Stimulated activated CD4-positive, alpha-beta T cell treated with anti-CD3 and anti-CD28 coated beads, Interleukin-2, amount 100 ng/mL, for 4 hours (primary cell): ENCODE measurements around the gene ARID1B.
A peak's percentile ranks its signal among the peaks of the same experiment; 100 is the strongest.

Experiments used
- DNase-seq: peaks from one replicate; pipeline ENCODE4 v3.0.0-alpha.2; 2020; ENCODE audit warnings: low read depth

The ARID1B gene

DNA sequence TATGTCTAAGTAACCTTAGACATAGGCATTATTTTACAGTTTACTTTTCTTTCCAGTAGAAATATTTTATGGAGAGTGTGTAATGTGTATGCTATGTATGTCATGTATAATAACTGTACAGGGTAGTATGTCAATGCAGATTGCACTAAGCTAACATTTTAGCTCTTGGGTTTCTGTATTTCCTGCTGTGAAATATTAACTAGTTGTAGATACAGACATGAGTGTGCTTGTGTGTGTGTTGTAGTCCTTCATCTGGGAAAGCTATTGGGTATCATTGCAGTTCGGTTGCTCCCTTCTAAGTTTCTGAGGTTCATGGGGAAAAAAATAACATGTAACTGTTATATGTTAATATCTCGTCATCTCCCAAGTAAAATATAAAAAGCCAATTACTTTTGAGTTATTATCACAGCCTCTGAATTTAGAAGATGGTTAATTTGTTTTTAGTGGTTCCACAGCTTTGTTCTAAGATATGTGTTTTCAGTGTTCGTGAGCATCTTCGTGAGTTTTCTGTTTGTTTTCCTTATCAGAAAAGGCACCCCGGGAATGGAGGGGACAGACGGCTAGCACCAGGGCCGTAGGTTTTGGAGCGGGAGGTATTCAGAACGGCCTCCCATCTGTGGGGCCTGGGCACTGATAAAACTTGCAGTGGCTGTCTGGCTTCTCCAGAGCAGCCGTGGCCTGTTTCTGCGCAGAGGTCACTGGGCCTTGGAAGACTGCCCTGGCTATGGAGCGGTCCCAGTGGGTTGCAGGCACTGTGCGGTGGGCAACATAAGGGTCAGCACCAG lies 215.0 kb downstream of the ARID1B start:
- DNase-seq, result no peak

DNA sequence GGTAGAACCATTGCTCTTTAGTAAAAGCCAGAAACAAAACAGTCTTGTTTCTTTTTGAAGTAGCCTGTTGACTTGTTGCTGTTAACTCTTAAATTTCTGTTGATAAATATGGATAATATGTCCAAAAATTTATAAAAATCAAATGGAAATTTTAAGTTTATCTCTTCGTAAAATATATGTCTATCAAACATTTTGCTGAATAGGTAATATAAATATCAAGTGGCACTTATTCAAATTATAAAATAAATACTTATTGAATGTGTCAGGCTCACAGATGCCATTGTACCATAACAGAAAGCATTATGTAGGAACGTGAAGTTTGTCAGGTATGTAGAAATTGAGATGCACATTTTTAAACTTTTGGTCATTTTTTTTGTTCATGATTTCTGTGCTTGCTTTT lies 216.5 kb downstream of the ARID1B start:
- no peak for DNase-seq

DNA sequence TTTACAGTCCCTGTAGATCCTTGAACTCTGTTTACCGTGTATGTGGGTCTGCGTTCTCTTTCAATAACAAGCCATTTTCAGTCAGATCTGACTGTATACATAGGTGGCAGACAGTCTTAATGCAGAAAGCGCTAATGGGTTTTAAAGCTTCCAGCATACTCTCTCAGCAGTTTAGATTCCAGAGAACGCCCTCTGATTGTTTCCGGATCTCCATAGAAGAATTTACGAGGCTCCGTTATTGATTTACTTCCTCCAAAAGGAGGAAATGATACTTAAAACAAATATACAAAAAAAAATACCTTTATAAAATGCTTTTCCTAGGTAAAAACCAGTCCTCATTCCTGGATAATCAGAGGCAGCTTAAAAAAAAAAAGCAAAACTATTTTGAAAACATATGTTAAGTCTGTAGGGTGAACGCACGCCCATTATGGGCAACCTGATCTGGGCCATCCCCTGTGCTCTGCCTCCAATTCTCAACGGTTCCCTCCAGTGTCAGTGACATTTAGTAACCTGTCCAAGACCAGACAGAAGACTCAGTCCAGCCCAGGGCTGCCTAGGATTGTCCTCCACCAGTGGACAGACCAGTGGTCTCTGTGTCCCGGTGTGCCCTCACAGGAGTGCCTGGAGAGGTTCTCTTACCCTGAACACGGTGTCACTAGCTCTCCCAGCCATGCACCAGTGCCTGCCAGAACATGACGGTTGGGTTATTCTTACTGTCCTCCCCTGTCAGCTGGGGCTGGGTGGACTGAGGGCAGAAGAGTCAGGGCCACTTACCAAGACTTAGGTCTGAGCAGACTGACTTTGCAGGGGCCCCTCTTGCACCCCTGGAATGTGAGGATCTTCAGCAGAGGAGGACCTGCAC lies 217.3 kb downstream of the ARID1B start:
- no peak for DNase-seq

DNA sequence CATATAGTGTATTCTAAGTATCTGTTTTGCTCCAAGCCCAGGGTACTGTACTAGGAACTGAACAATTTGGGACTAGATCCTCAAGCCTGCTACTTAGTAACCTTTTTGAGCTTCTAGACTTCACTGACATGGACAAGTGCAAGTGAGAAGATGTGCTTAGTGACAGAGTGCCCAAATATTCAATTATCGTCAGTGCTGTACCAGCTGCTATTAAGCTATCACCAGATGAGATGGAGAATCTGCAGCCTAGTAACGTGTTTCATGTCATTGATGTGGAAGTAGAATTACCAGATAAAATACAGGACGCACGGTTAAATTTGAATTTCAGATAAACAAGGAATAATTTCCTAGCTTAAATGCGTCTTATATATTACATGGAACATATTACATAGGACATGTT lies 218.3 kb downstream of the ARID1B start:
- DNase-seq, result no peak

DNA sequence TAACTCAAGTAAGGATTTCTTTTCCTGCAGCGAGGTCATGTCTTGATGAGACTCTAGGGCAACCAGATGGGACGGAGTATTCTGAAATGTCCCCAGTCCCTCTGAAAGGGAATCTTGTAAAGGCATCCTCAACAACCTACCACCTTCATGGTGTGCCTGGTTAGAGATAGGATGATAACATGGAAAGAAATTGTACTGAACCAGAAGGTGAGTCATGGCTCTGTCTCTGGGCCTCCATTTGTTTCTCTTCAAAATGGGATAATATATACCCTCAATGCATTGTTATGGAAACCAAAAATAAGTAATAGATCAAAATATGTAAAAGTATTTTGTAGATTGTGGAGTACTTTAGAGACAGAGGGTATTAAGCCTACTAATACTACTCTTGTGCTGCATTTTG lies 219.1 kb downstream of the ARID1B start:
- no peak for DNase-seq

DNA sequence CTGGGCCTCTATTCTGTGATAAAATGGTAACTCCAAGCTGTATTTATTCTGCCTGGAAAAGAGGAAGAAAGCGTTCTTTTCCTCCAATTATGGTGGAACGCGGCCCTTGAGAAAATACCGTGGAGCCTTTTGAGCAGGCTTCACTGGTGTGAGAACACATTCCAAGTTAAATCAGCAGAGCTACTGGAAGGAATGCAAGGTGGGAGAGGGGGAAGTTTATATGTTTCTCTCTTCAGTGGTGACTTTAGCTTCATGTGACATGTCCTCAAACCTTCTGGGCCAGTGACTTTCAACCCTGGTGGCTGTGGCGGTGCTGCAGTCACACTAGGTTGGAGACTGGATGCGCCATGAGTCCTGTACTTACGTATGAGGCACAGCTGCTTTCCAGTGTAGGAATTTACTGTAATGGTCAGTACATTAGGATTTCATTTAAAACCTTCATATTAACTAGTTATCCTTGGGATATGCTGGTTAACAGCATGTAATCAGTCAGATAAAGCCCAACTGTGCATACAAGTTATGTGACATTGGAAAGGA lies 221.7 kb downstream of the ARID1B start:
- DNase-seq, result no peak

DNA sequence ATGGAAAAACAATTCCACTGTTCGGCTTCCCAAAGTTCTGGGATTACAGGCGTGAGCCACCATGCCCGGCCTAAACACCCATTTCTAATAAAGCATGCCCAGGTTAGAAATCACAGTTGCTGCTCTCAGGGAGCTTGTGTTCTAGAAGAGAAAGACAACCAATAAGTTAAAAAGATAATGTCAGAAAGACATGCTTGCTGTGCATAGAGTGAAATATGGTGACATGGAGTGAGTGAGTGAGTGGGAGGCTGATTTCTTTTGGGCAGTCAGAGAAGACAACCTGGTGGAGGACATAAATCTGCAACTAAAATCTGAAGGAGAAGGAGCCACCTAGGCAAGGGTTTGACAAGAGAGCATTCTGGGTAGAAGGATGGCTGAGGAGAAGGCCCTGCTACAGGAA lies 222.6 kb downstream of the ARID1B start:
- DNase-seq, result no peak

DNA sequence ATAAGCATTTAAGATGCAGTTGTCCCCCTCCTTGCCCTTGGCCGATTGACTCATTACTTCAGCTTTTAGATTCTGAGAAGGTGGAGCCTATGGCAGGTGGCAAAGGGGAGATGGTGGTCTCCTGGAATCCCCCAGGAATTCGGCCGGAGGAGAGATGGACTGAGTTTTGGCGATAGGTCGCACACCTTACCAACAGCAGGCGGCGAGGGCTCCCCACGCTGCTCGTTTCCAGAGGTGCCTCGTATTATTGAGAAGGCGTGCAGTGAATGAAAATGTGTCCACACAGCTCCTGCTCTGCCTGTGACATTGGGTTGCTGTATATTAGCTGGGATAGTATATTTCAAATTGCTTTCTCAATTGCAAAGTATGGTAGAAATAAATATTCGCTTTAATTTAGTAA lies 224.5 kb downstream of the ARID1B start:
- DNase-seq, result no peak

DNA sequence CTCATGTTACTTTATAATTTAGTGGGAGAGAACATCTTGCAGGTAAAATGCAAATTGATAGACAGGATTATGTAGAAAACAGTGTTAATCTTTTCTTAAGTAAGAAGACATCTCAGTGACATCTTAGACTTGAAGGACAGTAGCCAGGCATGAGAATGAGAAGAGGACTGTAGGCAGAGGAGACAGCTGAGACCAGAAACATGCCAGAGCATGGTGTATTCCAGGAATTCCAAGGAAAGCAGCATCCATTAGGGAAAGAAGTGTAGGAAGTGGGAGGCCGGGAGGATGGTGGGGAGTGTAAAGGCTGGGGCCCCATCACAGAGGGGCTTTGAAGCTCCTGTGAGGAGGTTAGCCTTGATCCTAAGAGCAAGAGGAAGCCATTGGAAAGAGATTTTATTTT lies 225.6 kb downstream of the ARID1B start:
- no peak for DNase-seq

DNA sequence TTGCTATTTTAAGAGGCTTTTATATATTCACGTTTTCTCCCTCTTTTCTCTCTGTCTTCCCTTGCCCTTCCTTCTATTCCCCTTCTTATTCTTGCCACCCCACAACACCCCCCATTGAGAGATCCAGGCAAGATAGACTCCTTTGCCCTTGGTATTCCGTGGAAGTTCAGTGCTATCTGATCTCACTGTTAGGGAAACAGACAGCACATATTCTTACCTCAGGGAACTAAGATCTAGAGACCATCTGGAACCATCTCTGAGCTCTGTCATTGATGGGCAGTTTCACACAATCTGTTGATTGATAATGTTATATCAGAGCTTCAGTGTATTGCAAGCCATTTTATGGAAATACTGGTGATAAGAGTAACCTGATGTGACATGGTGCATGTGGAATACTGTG lies 228.8 kb downstream of the ARID1B start:
- no peak for DNase-seq

DNA sequence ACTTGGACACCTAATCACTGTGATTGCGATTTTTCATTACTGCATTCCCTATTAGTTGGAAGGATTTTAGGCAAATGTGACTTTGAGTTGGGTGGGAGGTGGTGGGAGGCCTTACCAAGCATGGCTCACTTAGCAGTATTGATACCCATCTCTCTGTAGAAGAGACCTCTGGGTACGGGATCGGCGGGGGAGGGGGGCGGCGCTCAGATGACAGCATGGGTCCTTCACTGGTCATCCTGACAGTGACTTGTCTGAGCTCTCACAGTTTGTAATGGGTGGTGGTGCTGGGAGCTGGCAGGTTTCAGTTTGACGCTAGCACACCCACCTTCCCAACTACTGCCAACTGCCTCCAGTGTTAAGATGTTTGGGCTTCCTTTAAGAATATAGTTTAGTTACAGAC lies 231.4 kb downstream of the ARID1B start:
- no peak for DNase-seq

DNA sequence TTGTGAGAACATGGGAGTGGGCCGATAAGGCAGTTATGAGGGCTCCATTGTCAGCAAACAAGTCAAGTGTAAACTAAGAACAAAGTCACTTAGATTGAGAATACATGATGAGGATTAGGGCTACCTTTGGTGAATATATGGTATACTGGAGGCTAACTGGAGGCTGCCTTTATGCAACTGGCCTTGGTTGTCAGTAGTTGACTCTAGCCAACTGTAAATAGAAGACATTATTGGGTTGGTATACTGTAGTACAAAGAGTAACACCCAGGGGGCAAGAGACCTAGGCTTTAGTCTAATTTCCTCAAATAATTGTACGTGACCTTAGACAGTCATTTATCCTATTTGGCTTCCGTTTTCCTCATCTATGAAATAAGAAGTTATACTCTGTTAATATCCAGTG lies 235.2 kb downstream of the ARID1B start:
- DNase-seq, result no peak

DNA sequence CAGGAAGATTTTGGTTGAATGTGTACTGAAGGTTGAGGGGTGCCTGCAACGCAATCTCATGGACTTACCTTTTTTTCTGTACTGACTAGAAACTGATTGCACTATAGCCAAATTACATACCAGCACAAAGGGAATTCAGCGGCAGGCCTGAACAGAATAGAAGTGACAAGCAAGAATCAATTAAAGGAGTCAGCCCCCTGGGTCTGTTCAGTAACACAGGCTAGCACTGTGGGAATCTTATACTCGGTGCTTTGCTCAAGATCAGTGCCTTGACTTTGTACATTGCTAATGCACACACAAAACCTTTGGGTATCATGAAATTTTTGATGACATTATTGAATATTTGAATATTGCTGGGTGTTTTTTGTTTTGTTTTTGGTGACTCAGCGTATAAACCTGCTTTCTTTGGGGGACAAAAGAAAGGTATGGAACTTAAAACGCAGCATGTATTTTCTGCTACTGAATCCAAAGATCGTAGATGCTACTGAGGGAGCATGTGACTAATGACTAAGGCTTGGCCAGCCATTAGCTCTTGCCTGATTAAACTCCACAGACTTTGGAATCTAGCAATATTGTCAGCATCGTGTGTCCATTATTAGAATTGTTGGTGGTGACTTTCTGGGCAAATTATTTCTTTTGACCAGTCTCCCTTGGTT lies 236.6 kb downstream of the ARID1B start:
- DNase-seq, result no peak

DNA sequence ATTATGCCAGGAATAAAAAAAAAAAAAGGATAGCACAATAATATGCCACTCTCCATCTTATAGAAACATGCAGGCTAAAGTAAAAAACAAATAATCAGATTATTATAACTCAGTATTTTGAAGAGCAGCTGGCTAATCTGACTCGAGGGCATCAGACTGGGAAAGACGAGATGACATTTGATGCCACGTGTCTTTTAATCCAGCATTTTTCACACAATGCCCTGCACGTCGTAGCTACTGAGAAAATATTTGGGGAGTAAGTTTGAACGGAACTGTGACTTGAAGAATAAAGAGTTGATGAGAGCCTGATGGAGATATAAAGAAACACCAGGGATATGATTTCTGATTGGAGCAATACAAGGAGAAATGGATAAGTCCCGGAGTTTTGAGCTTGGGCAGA lies 237.7 kb downstream of the ARID1B start:
- no peak for DNase-seq

DNA sequence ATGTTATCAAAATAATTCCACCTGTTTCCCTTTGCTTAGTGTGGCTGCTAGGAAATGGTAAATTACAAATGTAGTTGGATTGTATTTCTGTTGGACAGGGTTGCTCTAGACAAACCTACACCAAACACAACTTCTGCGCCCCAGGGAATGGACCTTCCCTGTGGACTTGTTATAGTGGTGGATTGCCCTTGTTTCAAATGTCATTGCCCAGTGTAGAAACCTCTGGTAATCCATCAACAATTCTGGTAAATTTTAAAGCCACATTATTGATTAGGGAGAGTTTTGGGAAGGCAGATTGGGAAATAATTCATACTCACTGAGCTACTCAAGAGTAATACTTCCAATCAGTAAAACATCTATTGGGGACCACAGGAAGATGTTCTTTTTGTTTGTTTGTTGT lies 239.8 kb downstream of the ARID1B start:
- DNase-seq, result no peak

DNA sequence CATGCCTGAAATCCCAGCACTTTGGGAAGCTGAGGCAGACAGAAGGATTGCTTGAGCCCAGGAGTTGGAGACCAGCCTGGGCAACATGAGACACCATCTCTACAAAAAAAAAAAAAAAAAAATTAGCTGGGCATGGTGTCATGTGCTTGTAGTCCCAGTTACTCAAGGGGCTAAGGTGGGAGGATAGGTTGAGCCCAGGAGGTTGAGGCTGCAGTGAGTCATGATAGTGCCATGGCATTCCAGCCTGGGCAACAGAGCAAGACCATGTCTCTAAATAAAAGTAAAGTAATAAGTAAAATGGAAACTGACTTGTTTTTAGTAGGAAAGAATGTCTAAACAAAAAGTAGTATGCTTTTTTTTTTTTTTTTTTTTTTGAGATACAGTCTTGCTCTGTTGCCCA lies 240.7 kb downstream of the ARID1B start:
- DNase-seq, result no peak

DNA sequence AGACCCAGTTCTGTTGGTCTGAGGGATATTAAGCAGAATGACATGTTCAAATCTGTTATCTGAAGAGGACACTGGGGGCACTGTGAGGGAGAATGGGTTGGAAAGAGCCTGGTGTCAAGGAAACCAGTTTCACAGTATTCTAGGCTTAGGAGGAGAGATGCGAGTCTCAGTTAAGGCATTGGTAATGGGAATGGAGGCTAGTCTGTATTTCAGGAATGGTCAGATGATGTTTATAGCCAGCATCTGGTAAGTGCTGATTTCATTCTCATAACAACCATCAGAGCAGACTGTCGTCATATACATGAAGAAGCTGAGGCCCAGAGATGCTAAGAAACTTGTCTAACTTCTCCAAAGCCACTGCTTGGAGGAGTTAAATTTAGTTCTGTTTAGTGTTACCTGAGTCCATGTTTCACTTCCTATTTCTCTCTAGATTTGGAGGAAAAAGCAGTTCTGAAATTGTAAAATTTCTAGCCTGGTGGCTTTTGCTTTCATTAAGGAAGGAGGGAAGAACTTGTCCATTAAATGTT lies 242.0 kb downstream of the ARID1B start:
- no peak for DNase-seq

DNA sequence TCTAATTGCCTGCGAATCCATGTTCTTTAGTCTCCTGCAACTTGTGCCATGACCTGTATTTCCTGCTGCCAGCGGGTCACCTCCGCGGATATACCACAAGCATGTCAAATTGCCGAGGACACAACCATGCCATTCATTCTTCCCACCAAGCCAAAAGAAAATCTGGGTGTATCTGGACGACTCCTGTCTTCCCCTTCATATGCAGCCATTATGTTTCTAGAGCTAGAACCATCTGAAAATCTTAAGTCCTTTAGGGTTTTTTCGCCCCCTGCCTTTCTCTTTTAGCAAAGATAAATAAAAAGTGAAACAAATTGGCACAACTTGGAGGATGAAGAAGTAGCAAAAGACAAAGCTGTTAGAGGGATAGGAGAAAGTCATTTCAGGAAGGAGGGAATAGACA lies 242.6 kb downstream of the ARID1B start:
- DNase-seq, result no peak

DNA sequence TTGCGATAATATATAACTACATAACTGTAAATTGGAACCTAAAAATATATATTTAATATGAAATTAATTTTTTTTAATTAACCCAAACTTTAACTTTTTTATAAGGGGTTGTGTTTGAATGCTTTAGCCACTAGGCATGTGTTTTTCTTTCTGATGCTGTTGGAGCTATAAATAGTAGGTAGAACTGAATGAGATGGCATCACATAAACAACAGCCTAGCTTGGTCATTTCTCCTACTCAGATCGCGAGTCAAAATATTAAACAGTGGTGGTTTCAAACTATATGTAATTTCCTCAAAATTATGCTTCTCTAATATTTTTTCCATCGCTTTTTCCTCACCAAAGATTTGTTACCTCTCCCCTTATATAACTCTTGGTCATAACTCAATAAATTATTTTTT lies 243.2 kb downstream of the ARID1B start:
- DNase-seq, result no peak

DNA sequence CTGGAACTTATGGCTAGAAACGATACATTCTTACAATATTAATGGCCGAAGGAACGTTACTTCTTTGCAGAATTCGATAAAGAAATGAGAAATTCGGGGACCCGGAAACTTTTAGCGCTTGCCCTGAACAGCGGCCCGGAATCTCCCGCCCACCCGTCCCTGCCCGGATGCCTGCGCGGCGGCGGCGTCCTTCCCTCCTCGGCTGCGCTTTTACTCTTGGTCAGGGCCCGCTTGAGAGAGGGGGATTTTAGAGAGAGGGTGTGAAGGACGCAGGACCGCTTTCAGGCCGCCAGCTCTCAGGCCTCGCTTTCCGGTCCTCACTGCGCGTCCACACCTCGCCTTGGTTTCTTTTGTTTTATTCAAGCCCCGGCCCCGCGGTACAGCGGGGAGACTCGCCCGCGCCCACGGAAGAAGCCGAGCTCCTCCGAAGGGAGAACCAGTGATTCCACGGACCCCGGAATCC lies 243.7 kb downstream of the ARID1B start:
- peak; percentile 31 for DNase-seq

DNA sequence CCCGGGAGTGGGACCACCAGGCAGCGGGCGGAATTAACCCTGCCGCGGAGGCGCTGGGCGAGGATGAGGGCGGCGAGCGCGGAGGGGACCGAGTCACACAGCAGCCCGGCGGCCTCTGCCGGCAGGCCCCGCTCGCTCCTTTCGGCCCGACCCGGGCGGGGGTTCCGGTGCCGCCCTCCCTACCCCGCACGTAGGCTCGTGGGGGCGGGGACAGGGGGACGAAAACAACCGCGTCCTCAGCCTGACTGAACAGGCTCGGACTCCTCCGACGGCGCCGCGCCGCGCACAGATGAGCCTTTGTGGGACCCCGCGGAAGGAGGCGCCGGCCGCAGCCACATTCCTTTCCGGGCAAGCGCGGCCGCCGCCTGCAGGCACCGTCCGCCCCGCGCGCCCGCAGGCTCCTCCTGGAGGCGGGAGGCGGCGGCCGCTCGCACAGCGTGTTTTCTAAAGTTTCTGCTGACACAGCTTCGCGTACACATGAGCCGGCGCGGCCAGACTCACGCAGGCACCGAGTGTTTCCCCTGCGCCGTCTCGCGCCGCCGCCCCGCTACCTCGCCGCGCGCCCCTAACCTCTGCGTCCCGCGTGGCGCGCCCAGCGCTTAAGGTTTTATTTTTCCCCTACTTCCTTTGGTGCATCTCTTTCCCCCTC lies 244.3 kb downstream of the ARID1B start:
- DNase-seq, result peak; percentile 83
